GM21390 (cell line): ENCODE measurements around the gene PEF1.

Source experiments
- ATAC-seq: cut with Tn5 transposase; IDR thresholded peaks from one replicate; pipeline ENCODE4 v1.9.1; 2021; ENCODE audit not compliant: unreplicated experiment

The PEF1 gene

GRCh38 chr1:31632649-31633048, 12.0 kb downstream of the PEF1 start:
- no peak for ATAC-seq

GRCh38 chr1:31628931-31629556, 15.6 kb downstream of the PEF1 start:
- no peak for ATAC-seq

GRCh38 chr1:31627930-31628559, 16.6 kb downstream of the PEF1 start:
- ATAC-seq: no peak

- no peak for ATAC-seq
These were observed 17.3 kb downstream of the PEF1 start for GRCh38 chr1:31627301-31627929.

- ATAC-seq: no peak
These were observed 18.2 kb downstream of the PEF1 start for GRCh38 chr1:31626223-31627207.

- no peak for ATAC-seq
These were observed 19.0 kb downstream of the PEF1 start for GRCh38 chr1:31625561-31626222.

- no peak for ATAC-seq
These were observed 19.8 kb downstream of the PEF1 start for GRCh38 chr1:31624731-31625514.

GRCh38 chr1:31624309-31624708, 20.4 kb downstream of the PEF1 start:
- ATAC-seq: no peak

- ATAC-seq: no peak
These were observed 21.3 kb downstream of the PEF1 start for GRCh38 chr1:31623365-31623764.

- ATAC-seq: no peak
These were observed 22.6 kb downstream of the PEF1 start for GRCh38 chr1:31621847-31622730.

GRCh38 chr1:31621498-31621820, 23.2 kb downstream of the PEF1 start:
- ATAC-seq: no peak

- ATAC-seq: no peak
These were observed 23.8 kb downstream of the PEF1 start for GRCh38 chr1:31620631-31621497.

GRCh38 chr1:31618916-31619846, 25.5 kb downstream of the PEF1 start:
- no peak for ATAC-seq

- no peak for ATAC-seq
These were observed 26.5 kb downstream of the PEF1 start for GRCh38 chr1:31617916-31618746.

- ATAC-seq: no peak
These were observed 27.3 kb downstream of the PEF1 start, which contains the start of gene HCRTR1 for GRCh38 chr1:31617218-31617915. Gene HCRTR1, plus strand, starts transcription at chr1:31617689. Its CDS starts 1,504 bp downstream, at chr1:31619193.

GRCh38 chr1:31615939-31616338, 28.7 kb downstream of the PEF1 start:
- ATAC-seq: no peak
